ENCODE measurements around the gene OR4K1.
"Not testable (repeated sequence)": the region's sequence is repeated elsewhere in the genome, so short reads cannot be mapped to it uniquely, and the experiment has no call there.

The OR4K1 gene

GRCh38 chr14:19930617-19931016 is at the start of gene OR4K1:
Gene OR4K1 (plus strand): TSS chr14:19930917. CDS start chr14:19935667, 4,750 bp downstream.
- in situ Hi-C loops (cut with MboI; ENCODE audit: low sequenced_read_pairs): no loop called here

GRCh38 chr14:19895282-19895681 is 35.4 kb upstream of the OR4K1 start:
- in situ Hi-C loops (cut with MboI; ENCODE audit: low sequenced_read_pairs): no loop called here

GRCh38 chr14:19900999-19901398 is 29.7 kb upstream of the OR4K1 start:
- in situ Hi-C loops (cut with MboI; ENCODE audit: low sequenced_read_pairs): no loop called here

- in situ Hi-C loops (cut with MboI; ENCODE audit: low sequenced_read_pairs): no loop called here
These were observed 28.3 kb upstream of the OR4K1 start for GRCh38 chr14:19902409-19902808.

GRCh38 chr14:19906665-19907064 is 24.1 kb upstream of the OR4K1 start:
- in situ Hi-C loops (cut with MboI; ENCODE audit: low sequenced_read_pairs): no loop called here

GRCh38 chr14:19911114-19911513 is 19.6 kb upstream of the OR4K1 start:
- in situ Hi-C loops (cut with MboI; ENCODE audit: low sequenced_read_pairs): no loop called here

- in situ Hi-C loops (cut with MboI; ENCODE audit: low sequenced_read_pairs): no loop called here
These were observed 13.5 kb upstream of the OR4K1 start for GRCh38 chr14:19917243-19917642.

- in situ Hi-C loops (cut with MboI; ENCODE audit: low sequenced_read_pairs): no loop called here
These were observed 12.7 kb upstream of the OR4K1 start for GRCh38 chr14:19917955-19918518.

- in situ Hi-C loops (cut with MboI; ENCODE audit: low sequenced_read_pairs): no loop called here
These were observed 12.0 kb upstream of the OR4K1 start for GRCh38 chr14:19918553-19919264.

GRCh38 chr14:19920021-19920657 is 10.6 kb upstream of the OR4K1 start, which contains the start of gene OR4K5:
Gene OR4K5 (plus strand): TSS chr14:19920607. CDS start chr14:19920607, 0 bp downstream.
- in situ Hi-C loops (cut with MboI; ENCODE audit: low sequenced_read_pairs): no loop called here

- in situ Hi-C loops (cut with MboI; ENCODE audit: low sequenced_read_pairs): no loop called here
These were observed 11.0 kb downstream of the OR4K1 start for GRCh38 chr14:19941668-19942067.

- in situ Hi-C loops (cut with MboI; ENCODE audit: low sequenced_read_pairs): no loop called here
These were observed 16.8 kb downstream of the OR4K1 start for GRCh38 chr14:19947413-19948090.

- in situ Hi-C loops (cut with MboI; ENCODE audit: low sequenced_read_pairs): no loop called here
These were observed 18.5 kb downstream of the OR4K1 start for GRCh38 chr14:19949218-19949617.

GRCh38 chr14:19969735-19970134 is 39.0 kb downstream of the OR4K1 start:
- in situ Hi-C loops (cut with MboI; ENCODE audit: low sequenced_read_pairs): not testable (repeated sequence)

- in situ Hi-C loops (cut with MboI; ENCODE audit: low sequenced_read_pairs): no loop called here
These were observed 44.1 kb downstream of the OR4K1 start for GRCh38 chr14:19974844-19975243.

GRCh38 chr14:19975291-19975690 is 44.6 kb downstream of the OR4K1 start, which contains the start of gene OR4K15:
Gene OR4K15 (plus strand): TSS chr14:19975591. CDS start chr14:19975591, 0 bp downstream.
- in situ Hi-C loops (cut with MboI; ENCODE audit: low sequenced_read_pairs): no loop called here

Data from HL-60/S4 (cell line).